HG02588 (cell line): Measurements from ENCODE around the gene CNKSR1.
A peak's percentile ranks its signal among the peaks of the same experiment; 100 is the strongest.

ENCODE experiments used
- ATAC-seq: cut with Tn5 transposase; IDR thresholded peaks from one replicate; pipeline ENCODE4 v1.9.1; 2021; ENCODE audit warnings: mild to moderate bottlenecking, moderate library complexity; ENCODE audit not compliant: unreplicated experiment

Gene CNKSR1

DNA sequence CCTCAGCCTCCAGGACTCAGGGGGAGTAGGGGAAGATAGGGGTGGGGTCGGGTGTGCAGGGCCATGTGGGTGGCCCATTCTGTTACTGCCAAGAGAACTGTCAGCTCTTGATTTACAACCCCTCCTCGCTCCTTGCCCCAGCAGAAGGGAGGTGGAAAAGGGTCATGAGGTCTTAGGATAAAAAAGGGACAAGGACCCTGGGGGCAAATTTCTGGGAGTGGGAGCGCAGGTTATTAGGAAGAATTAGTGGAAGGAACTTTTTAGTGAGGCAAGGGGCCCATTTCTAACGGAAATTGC, 17.6 kb upstream of the CNKSR1 start:
- no peak for ATAC-seq

GRCh38 chr1:26160527-26161414, 16.5 kb upstream of the CNKSR1 start:
- ATAC-seq, result no peak

DNA sequence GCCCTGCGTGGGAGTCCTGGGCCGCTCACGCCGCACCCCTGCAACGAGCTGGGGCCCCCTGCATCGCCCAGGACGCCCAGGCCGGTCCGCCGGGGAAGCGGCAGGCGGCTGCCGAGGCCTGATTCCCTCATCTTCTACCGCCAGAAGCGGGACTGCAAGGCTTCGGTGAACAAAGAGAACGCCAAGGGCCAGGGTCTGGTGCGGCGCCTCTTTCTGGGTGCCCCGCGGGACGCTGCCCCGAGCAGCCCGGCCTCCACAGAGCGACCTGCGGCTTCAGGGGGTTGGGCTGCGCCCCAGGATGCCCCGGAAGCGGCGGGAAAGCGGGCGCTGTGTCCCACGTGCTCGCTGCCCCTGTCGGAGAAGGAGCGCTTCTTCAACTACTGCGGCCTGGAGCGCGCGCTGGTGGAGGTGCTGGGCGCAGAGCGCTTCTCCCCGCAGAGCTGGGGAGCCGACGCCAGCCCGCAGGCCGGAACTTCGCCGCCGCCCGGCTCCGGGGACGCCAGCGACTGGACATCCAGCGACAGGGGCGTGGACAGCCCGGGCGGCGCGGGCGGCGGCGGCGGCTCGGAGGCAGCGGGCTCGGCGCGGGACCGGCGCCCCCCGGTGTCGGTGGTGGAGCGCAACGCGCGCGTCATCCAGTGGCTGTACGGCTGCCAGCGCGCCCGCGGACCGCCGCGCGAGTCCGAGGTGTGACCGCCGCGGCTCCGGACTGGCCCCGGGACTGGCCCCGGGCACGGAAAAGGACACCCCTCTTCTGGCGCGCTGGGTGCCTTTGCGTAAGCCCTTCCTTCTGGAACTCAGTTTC, 15.7 kb upstream of the CNKSR1 start:
- no peak for ATAC-seq

GRCh38 chr1:26162220-26162709, 15.0 kb upstream of the CNKSR1 start:
- ATAC-seq, result no peak

- ATAC-seq, result no peak
These were observed 13.6 kb upstream of the CNKSR1 start for GRCh38 chr1:26163684-26164035.

- no peak for ATAC-seq
These were observed 13.0 kb upstream of the CNKSR1 start for GRCh38 chr1:26164036-26164860.

GRCh38 chr1:26164861-26165842, 12.1 kb upstream of the CNKSR1 start:
- no peak for ATAC-seq

- ATAC-seq, result no peak
These were observed 10.5 kb upstream of the CNKSR1 start for GRCh38 chr1:26166719-26167281.

- no peak for ATAC-seq
These were observed 8.7 kb upstream of the CNKSR1 start, which contains the start of gene C1orf232 for GRCh38 chr1:26168410-26169197. TSS of gene C1orf232 (minus strand) at chr1:26168963. CDS start at chr1:26168499, 464 bp downstream.

- ATAC-seq, result no peak
These were observed 8.1 kb upstream of the CNKSR1 start for GRCh38 chr1:26169198-26169554.

GRCh38 chr1:26169669-26170471, 7.4 kb upstream of the CNKSR1 start, which contains the start of gene ZNF593:
TSS of gene ZNF593 (plus strand) at chr1:26169908. CDS start at chr1:26169984, 76 bp downstream.
- peak; percentile 91 for ATAC-seq

DNA sequence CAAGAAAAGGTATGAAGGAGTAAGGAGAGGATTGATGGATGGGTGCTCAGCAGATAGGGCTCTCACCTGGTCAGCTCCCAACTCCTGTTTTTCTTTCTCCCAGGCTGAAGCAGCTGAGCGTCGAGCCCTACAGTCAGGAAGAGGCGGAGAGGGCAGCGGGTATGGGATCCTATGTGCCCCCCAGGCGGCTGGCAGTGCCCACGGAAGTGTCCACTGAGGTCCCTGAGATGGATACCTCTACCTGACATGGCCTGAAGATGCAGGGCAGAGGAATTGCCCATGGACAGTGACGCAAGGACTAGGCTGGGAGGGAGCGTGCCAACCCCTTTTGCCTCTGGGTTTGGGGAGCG, 6.8 kb upstream of the CNKSR1 start:
- no peak for ATAC-seq

DNA sequence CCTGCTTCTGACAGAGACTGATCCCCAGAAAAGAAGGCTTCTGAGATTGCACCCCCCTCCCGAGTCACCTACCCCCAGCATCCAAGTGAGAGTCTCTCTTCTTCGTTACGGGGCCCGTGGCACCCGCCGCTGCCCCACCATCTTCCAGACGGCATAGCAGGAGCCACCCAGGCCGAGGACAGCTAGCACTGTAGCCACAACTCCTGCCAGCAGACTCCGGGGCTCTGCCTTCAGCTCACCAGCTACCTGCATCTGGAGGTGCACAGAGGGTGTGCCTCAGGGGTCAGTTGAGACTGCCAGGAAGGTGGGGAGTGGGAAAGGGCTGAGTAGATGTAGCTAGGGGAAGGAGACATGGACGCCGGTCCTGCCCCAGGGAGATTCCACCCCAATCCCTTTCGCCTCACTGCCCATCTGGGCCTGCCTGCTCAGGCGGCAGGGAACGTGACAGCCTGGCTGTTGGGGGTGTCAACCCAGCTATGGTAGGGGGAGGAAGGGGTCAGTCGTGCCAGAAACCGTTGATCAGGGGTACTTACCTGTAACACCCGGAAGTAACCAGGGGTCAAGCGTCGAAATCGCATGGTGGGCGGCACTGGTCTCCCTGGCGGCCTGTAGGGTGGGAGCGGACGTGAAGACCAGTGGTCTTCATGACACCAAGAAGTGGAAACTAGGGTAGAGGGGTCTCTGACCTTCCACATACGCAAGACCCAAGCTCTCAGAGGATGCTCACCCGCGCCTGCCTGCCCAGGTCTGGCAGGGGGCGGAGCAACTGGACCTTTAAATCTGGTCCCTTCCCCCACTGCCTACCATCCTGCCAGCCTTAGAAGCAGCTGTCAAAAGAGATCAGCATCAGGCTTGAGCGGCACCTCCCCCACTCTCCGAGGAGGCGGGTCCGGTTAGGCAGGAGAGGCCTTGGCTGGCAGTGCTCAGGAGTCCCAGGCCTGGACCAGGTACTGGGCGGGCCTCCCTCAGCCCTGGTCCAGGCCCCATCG, 5.9 kb upstream of the CNKSR1 start, which contains the start of gene ZNF593OS:
Gene ZNF593OS, minus strand, starts transcription at position 749 of the 989 bp plus-strand sequence. Its CDS starts 171 bp downstream, at position 578.
- no peak for ATAC-seq

GRCh38 chr1:26175346-26175745, 1.9 kb upstream of the CNKSR1 start:
- no peak for ATAC-seq

DNA sequence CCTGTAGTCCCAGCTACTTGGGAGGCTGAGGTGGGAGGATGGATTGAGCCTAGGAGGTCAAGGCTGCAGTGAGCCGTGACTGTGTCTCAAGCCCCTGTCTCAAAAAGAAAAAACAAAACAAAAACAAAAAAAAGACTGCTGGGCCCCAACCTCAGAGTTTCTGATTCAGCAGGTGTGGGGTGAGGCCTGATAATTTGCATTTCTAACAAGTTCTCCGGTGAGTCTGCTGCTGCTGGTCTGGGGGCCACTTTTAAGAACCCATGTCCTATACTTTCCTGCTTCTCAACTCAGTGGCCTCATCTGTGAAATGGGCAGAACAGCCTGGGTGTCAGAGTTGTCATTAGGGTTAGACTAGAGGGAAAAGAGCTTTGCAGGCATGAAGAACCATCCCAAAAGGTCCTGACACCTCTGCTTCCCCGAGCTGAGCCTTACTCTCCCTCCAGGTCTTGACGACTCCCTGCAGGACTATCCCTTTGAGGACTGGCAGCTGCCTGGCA, 2.8 kb downstream of the CNKSR1 start:
- ATAC-seq, result no peak

GRCh38 chr1:26181586-26182382, 4.5 kb downstream of the CNKSR1 start:
- no peak for ATAC-seq
